Endodermal cell (in vitro differentiated cells): ENCODE results near the gene RETREG1. TPM values are rescaled to one million over a fixed set of nuclear protein-coding genes. Genes with fewer than 3 reads are reported as not detected.
A peak's percentile ranks its signal among the peaks of the same experiment; 100 is the strongest.
"Not testable (repeated sequence)": the region's sequence is repeated elsewhere in the genome, so short reads cannot be mapped to it uniquely, and the experiment has no call there.

Experiments
- DNase-seq: peaks from one replicate; pipeline ENCODE4 v3.0.0-alpha.2; 2017
- H3K27ac ChIP-seq: 2 replicates; pipeline ENCODE4 v1.5.1; 2013; ENCODE audit warnings: mild to moderate bottlenecking, low read depth, low read length, moderate library complexity
- H3K27me3 ChIP-seq: 2 replicates; pipeline ENCODE4 v1.6.1; 2013; ENCODE audit warnings: mild to moderate bottlenecking, low read length, moderate library complexity; ENCODE audit not compliant: insufficient read depth, control insufficient read depth, poor library complexity, severe bottlenecking
- H3K36me3 ChIP-seq: 2 replicates; pipeline ENCODE4 v1.7.0; 2013; ENCODE audit warnings: mild to moderate bottlenecking, low read length, moderate library complexity; ENCODE audit not compliant: control insufficient read depth, insufficient read depth
- H3K4me1 ChIP-seq: one replicate; pipeline ENCODE4 v1.7.0; 2013; ENCODE audit warnings: low read length; ENCODE audit not compliant: control insufficient read depth, insufficient read depth
- H3K4me3 ChIP-seq: 2 replicates; pipeline ENCODE4 v1.5.1; 2013; ENCODE audit warnings: mild to moderate bottlenecking, low read length, moderate library complexity
- H3K9ac ChIP-seq: 2 replicates; pipeline ENCODE4 v1.6.1; 2013; ENCODE audit warnings: mild to moderate bottlenecking, low read length, moderate library complexity; ENCODE audit not compliant: poor library complexity, severe bottlenecking; ENCODE audit errors: extremely low read depth
- H3K9me3 ChIP-seq: 2 replicates; pipeline ENCODE4 v1.6.1; 2013; ENCODE audit warnings: mild to moderate bottlenecking, low read length, moderate library complexity; ENCODE audit not compliant: control insufficient read depth
- H3K27ac Mint-ChIP-seq: 2 replicates; pipeline ENCODE4 v1.8.0; 2020; ENCODE audit warnings: mixed read lengths
- H3K27me3 Mint-ChIP-seq: 2 replicates; pipeline ENCODE4 v1.8.0; 2021; ENCODE audit warnings: mild to moderate bottlenecking, mixed read lengths; ENCODE audit not compliant: insufficient read depth
- H3K36me3 Mint-ChIP-seq: 2 replicates; pipeline ENCODE4 v1.8.0; 2020; ENCODE audit warnings: low read depth, mixed read lengths
- H3K4me1 Mint-ChIP-seq: 2 replicates; pipeline ENCODE4 v1.8.0; 2020; ENCODE audit warnings: mixed read lengths
- H3K4me3 Mint-ChIP-seq: 2 replicates; pipeline ENCODE4 v1.8.0; 2020; ENCODE audit warnings: mild to moderate bottlenecking, moderate library complexity, mixed read lengths
- H3K9me3 Mint-ChIP-seq: 2 replicates; pipeline ENCODE4 v1.8.0; 2020; ENCODE audit warnings: mild to moderate bottlenecking, mixed read lengths
- CTCF ChIP-seq: fragments of 200-600 bp; sonication (generic); conservative IDR thresholded peaks from 2 replicates; pipeline ENCODE4 v1.5.0; 2021; ENCODE audit warnings: antibody characterized with exemption, mild to moderate bottlenecking
- WGBS, 2 experiments: methylation state at CpG; one replicate each; pipeline versions ENCODE4 v1.1.5 to v1.1.7; 2013; ENCODE audit warnings: missing lambda C conversion rate in 2 of 2, mixed read lengths in 1 of 2; ENCODE audit not compliant: insufficient coverage in 1 of 2, insufficient read length in 1 of 2; 5-methylcytosine and 5-hydroxymethylcytosine counted together
- total RNA-seq, 2 donors: library from RNA; stranded (reverse); fragmentation: NEBNext Ultra II Directional in 1 of 2; extraction: Animal tissue kit (Norgen Biotek cat#: 25700) in 1 of 2; gene quantifications; 2 replicates in 1 of 2; 3 replicates in 1 of 2; pipeline ENCODE4 v1.2.1, GENCODE V29; 2021

RETREG1 gene
- total RNA-seq, 2 donors from 2014 or later, result 4.1 to 4.3 TPM

DNA sequence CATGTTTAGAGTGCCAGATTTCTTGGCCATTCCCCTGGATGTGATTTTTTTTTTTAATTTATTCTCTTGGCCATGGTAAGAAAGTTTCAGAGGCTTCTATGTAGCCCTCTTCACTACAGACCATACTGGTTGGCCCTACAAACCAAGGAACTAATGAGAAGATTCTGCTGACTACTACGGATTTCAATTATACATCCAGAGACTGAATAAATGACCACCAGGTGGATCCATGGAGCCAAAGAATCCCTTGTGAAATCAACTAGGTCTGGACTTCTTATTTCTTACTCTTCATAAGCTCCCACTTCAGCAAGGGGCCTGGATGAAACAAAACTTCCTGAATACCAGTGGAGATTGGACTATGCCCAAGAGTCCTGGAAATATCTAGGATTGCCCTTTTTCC is 178.8 kb downstream of the RETREG1 start:
- H3K4me3 Mint-ChIP-seq, result no peak overlapping the region
- no peaks in the 10 kb centered on the region for H3K27me3 ChIP-seq
- H3K36me3 Mint-ChIP-seq, result peaks cover 4% of the 10 kb centered on the region
- no peaks in the 10 kb centered on the region for H3K4me1 Mint-ChIP-seq
- no peak overlapping the region for H3K9ac ChIP-seq
- no peak overlapping the region for H3K4me3 ChIP-seq
- no peaks in the 10 kb centered on the region for H3K27me3 Mint-ChIP-seq
- H3K4me1 ChIP-seq, result no peaks in the 10 kb centered on the region
- no peak for DNase-seq
- 89 to 92% methylated on average over 1 of the region's 1 CpG for WGBS, 2 experiments
- peak; percentile 62 for TF ChIP-seq CTCF
- H3K9me3 Mint-ChIP-seq, result peaks cover 7% of the 10 kb centered on the region
- H3K27ac ChIP-seq, result no peak overlapping the region
- H3K27ac Mint-ChIP-seq, result no peak overlapping the region
- H3K36me3 ChIP-seq, result no peaks in the 10 kb centered on the region
- H3K9me3 ChIP-seq, result no peaks in the 10 kb centered on the region

- not testable (repeated sequence) for H3K36me3 Mint-ChIP-seq, H3K4me3 ChIP-seq, H3K27ac ChIP-seq, H3K9me3 Mint-ChIP-seq, H3K9me3 ChIP-seq, H3K27me3 Mint-ChIP-seq, H3K27me3 ChIP-seq, H3K4me1 ChIP-seq, H3K4me3 Mint-ChIP-seq, H3K4me1 Mint-ChIP-seq, DNase-seq, H3K9ac ChIP-seq, H3K27ac Mint-ChIP-seq, H3K36me3 ChIP-seq
- 92 to 100% methylated on average over 4 to 28 of the region's 28 CpGs for WGBS, 2 experiments
Measured at GRCh38 chr5:16436065-16436682, 180.6 kb downstream of the RETREG1 start.

DNA sequence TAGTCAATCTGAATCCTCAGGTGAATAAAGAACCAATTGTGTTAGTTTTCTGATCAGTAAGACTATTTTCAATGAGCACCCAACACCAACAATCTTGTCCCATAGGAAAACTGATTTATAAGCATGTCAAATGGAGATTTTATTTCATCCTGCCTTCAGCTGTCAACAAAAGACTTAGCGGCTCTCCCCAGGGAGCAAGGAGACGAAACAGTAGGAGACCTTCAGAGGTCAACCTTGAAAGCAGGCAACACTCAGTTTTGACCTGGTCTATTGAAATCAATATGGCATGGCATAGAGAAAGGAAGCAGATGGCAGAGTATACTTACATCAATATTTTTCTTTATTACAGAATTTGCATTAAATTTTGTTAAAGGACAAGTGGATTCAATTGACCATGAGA is 185.3 kb downstream of the RETREG1 start:
- Histone ChIP-seq H3K36me3 (peaks cover 5% of the 10 kb centered on the region), H3K27me3 (no peaks in the 10 kb centered on the region), H3K27ac (no peak overlapping the region), H3K4me3 (no peak overlapping the region), H3K9ac (no peak overlapping the region), H3K4me1 (peaks cover 10% of the 10 kb centered on the region), H3K9me3 (no peaks in the 10 kb centered on the region)
- Mint-ChIP-seq H3K27ac (no peak overlapping the region), H3K4me1 (peaks cover 32% of the 10 kb centered on the region), H3K27me3 (no peaks in the 10 kb centered on the region), H3K36me3 (peaks cover 17% of the 10 kb centered on the region), H3K9me3 (no peaks in the 10 kb centered on the region), H3K4me3 (no peak overlapping the region)
- WGBS, 2 experiments, result 40 to 72% methylated on average over 2 of the region's 2 CpGs
- DNase-seq, result no peak
- TF ChIP-seq CTCF, result no peak
